ENCODE results near the gene MED12L.

The MED12L gene

DNA sequence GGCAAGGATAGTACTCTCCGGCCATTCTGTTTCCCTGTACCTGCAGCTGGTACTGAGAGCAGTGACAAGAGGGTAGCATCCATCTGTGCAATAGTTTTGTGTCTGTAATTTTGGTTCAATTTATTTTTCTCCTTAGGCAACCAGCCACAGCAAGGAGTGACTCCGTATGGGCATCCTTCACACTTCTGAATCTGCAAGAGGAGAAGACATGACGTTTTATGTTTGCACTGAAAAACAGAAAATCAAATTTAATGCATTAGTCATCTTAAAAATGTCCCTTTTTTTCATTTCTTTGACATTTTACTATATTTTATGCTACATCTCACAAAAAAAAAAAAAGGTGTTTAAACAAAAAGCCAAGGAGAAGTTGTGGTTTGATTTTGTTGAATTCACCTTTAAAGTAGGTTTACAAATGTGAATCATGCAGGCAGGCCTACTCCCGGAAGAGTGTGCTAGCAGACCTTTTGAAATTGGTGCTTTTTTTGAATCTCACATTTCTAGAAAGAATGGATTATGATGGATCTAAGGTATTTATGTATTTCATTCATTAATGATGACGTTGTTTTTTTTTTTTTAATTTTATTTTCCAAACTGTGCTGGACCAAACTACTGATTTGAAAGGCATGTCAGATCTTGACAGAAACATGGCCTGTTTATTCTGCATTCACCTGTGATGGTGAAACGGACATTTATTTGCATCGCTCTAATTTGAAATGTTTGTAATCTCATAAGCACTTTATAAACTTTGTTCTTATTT is 347.3 kb downstream of the MED12L start:
- TF ChIP-seq POLR2AphosphoS5 (IDR thresholded peaks at IDR 0.05; ENCODE audit: low read depth) (no peak), GABPA (IDR thresholded peaks at IDR 0.05; ENCODE audit: low read depth) (no peak), SPI1 (IDR thresholded peaks at IDR 0.05; ENCODE audit: borderline replicate concordance, low read depth) (no peak)
- TF ChIP-seq, protein P1, sequence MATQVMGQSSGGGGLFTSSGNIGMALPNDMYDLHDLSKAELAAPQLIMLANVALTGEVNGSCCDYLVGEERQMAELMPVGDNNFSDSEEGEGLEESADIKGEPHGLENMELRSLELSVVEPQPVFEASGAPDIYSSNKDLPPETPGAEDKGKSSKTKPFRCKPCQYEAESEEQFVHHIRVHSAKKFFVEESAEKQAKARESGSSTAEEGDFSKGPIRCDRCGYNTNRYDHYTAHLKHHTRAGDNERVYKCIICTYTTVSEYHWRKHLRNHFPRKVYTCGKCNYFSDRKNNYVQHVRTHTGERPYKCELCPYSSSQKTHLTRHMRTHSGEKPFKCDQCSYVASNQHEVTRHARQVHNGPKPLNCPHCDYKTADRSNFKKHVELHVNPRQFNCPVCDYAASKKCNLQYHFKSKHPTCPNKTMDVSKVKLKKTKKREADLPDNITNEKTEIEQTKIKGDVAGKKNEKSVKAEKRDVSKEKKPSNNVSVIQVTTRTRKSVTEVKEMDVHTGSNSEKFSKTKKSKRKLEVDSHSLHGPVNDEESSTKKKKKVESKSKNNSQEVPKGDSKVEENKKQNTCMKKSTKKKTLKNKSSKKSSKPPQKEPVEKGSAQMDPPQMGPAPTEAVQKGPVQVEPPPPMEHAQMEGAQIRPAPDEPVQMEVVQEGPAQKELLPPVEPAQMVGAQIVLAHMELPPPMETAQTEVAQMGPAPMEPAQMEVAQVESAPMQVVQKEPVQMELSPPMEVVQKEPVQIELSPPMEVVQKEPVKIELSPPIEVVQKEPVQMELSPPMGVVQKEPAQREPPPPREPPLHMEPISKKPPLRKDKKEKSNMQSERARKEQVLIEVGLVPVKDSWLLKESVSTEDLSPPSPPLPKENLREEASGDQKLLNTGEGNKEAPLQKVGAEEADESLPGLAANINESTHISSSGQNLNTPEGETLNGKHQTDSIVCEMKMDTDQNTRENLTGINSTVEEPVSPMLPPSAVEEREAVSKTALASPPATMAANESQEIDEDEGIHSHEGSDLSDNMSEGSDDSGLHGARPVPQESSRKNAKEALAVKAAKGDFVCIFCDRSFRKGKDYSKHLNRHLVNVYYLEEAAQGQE (IDR thresholded peaks at IDR 0.05; ENCODE audit: insufficient replicate concordance, low read depth): no peak
- TF ChIP-seq, protein P2, sequence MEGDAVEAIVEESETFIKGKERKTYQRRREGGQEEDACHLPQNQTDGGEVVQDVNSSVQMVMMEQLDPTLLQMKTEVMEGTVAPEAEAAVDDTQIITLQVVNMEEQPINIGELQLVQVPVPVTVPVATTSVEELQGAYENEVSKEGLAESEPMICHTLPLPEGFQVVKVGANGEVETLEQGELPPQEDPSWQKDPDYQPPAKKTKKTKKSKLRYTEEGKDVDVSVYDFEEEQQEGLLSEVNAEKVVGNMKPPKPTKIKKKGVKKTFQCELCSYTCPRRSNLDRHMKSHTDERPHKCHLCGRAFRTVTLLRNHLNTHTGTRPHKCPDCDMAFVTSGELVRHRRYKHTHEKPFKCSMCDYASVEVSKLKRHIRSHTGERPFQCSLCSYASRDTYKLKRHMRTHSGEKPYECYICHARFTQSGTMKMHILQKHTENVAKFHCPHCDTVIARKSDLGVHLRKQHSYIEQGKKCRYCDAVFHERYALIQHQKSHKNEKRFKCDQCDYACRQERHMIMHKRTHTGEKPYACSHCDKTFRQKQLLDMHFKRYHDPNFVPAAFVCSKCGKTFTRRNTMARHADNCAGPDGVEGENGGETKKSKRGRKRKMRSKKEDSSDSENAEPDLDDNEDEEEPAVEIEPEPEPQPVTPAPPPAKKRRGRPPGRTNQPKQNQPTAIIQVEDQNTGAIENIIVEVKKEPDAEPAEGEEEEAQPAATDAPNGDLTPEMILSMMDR (IDR thresholded peaks at IDR 0.05; ENCODE audit: insufficient read depth, low read length): no peak
- H3K27ac ChIP-seq (replicated peaks): no peak overlapping the region
- DNase-seq (ENCODE audit: low read depth in 1 of 2, low spot score in 1 of 2): no peak
- no peaks in the 10 kb centered on the region for H3K27me3 ChIP-seq (ENCODE audit: insufficient read depth, poor library complexity, severe bottlenecking)
- H3K4me3 ChIP-seq (replicated peaks; ENCODE audit: insufficient read depth, low read length): no peak overlapping the region

DNA sequence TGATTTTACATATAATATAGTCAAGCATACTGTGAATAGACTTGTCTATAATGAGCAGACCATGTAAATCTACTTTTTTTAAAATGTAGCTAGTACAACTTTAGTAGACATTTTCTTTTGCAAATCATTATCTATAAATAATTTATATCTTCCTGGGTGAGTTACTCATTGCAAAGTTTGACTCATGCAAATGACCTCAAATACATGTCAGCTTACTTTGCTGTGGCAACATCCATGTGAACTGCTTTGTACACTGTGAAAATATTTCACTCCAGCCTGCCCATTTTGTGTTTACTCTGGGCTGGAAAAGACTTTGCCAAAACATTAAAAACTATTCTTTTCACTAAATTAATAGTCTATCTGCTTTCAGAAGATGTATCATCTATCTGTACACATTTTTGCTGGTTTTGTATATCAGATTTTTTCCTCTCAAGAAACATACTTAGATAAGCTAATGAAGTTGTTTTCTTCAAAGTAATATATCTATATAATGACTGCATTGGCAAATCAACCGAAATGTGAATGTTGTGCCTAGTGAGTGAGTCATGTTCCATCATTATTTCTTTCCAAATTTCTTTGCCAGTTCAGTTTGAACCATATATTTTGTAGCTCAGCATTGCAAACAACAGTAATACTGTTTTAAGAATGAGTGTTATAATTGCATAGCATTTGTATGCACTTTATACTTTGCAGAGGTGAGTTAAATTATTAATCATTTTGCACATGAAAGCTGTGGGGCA is 348.9 kb downstream of the MED12L start:
- no peak overlapping the region for H3K4me3 ChIP-seq (replicated peaks; ENCODE audit: insufficient read depth, low read length)
- no peak overlapping the region for H3K27ac ChIP-seq (replicated peaks)
- no peaks in the 10 kb centered on the region for H3K27me3 ChIP-seq (ENCODE audit: insufficient read depth, poor library complexity, severe bottlenecking)
- DNase-seq (ENCODE audit: low read depth in 1 of 2, low spot score in 1 of 2): no peak
- TF ChIP-seq, protein P1 (IDR thresholded peaks at IDR 0.05; ENCODE audit: insufficient replicate concordance, low read depth): no peak
- no peak for TF ChIP-seq GABPA (IDR thresholded peaks at IDR 0.05; ENCODE audit: low read depth)
- TF ChIP-seq POLR2AphosphoS5 (IDR thresholded peaks at IDR 0.05; ENCODE audit: low read depth): no peak
- TF ChIP-seq SPI1 (IDR thresholded peaks at IDR 0.05; ENCODE audit: borderline replicate concordance, low read depth): no peak
- TF ChIP-seq, protein P2 (IDR thresholded peaks at IDR 0.05; ENCODE audit: insufficient read depth, low read length): no peak

DNA sequence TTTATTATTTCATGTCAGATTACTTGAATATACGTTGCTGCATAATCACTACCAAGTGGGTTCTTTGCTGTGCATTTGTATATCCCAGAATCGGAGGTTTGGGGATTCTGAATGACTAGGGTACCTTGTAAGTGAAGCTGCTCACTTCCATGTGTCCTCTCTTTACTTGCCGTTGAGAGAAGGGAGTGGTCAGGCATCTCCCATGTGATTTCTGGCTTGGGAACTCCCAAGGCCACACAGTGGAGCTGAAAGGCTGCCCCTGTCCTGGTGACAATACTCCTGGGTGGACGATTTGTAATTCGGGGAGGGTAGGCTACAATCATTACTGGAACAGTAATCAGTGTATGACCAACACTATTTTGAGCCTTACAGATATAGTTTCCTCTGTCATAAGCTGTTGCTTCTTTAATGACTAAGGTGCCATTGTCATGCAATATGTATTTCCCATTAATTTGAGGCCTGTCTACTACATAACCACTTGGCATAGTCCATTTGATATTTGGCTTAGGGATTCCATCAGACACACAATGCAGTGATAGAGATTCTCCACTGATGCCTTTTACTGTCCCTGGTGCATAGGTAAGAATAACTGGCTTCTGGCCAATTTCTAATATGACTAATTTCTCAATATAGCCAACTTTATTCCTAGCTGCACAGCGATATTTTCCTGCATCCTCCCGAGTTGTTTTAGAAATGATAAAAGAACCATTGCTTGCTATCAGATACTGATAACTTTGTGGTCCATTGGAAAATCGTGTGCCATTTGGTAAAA is 351.4 kb downstream of the MED12L start:
- no peak for DNase-seq (ENCODE audit: low read depth in 1 of 2, low spot score in 1 of 2)
- Histone ChIP-seq H3K27ac (replicated peaks) (no peak overlapping the region), H3K4me3 (replicated peaks; ENCODE audit: insufficient read depth, low read length) (no peak overlapping the region), H3K27me3 (ENCODE audit: insufficient read depth, poor library complexity, severe bottlenecking) (no peaks in the 10 kb centered on the region)
- TF ChIP-seq, protein P2 (IDR thresholded peaks at IDR 0.05; ENCODE audit: insufficient read depth, low read length): no peak
- TF ChIP-seq SPI1 (IDR thresholded peaks at IDR 0.05; ENCODE audit: borderline replicate concordance, low read depth): no peak
- TF ChIP-seq GABPA (IDR thresholded peaks at IDR 0.05; ENCODE audit: low read depth): no peak
- TF ChIP-seq POLR2AphosphoS5 (IDR thresholded peaks at IDR 0.05; ENCODE audit: low read depth): no peak
- TF ChIP-seq, protein P1 (IDR thresholded peaks at IDR 0.05; ENCODE audit: insufficient replicate concordance, low read depth): no peak
